Endothelial cell of umbilical vein (primary cell): ENCODE measurements around the gene LGI2. TPM values are rescaled to one million over a fixed set of nuclear protein-coding genes. Genes with fewer than 3 reads are reported as not detected.

ENCODE experiments used
- BruUV-seq: library from RNA; stranded (reverse); fragments of 400-500 nt; replicated peaks from 2 replicates; lab custom pipeline; 2021; lab: Mats Ljungman, UMichigan
- CTCF ChIA-PET: fragments of 300-600, 350-600 bp; sonication (Branson Sonifier 250); formaldehyde crosslinking; loops from one replicate; lab custom pipeline; 2021; ENCODE audit warnings: antibody characterized with exemption, inconsistent platforms; lab: Charles Lee
- POLR2A ChIA-PET: fragments of 300-600, 350-600 bp; sonication (Branson Sonifier 250); formaldehyde crosslinking; loops from one replicate; lab custom pipeline; 2021; ENCODE audit warnings: antibody characterized with exemption, inconsistent platforms; lab: Charles Lee
- DNase-seq: peaks from one replicate; pipeline ENCODE4 v3.0.0-alpha.2; 2011; ENCODE audit warnings: low read depth, low spot score
- FAIRE-seq: peaks from 2 replicates; lab custom pipeline; 2011; peaks lifted over from hg19 to GRCh38; lab: Jason Lieb, UNC
- H2AFZ ChIP-seq: 2 replicates; pipeline ENCODE4 v1.6.0; 2012; ENCODE audit warnings: low read depth, low read length, control low read depth, inconsistent platforms
- H3K27ac ChIP-seq: 2 replicates; pipeline ENCODE4 v1.5.1; 2011; ENCODE audit warnings: low read depth, mild to moderate bottlenecking, control low read depth, low read length, moderate library complexity; ENCODE audit not compliant: insufficient read depth
- H3K27me3 ChIP-seq, 2 experiments: 2 replicates each; pipeline versions ENCODE4 v1.6.0 to v1.6.1; 2011; ENCODE audit warnings: low read length in 2 of 2, mixed read lengths in 1 of 2; ENCODE audit not compliant: control insufficient read depth in 2 of 2, insufficient read depth in 2 of 2
- H3K36me3 ChIP-seq, 2 experiments: 2 replicates in 1 of 2; 3 replicates in 1 of 2; pipeline ENCODE4 v1.5.1; 2011; ENCODE audit warnings: low read length in 2 of 2, mild to moderate bottlenecking in 1 of 2, moderate library complexity in 1 of 2; ENCODE audit not compliant: control insufficient read depth in 2 of 2, insufficient read depth in 2 of 2; ENCODE audit errors: extremely low read depth in 1 of 2
- H3K4me1 ChIP-seq: 3 replicates; pipeline ENCODE4 v1.5.1; 2011; ENCODE audit warnings: mild to moderate bottlenecking, low read length; ENCODE audit not compliant: control insufficient read depth, insufficient read depth; ENCODE audit errors: extremely low read depth
- H3K4me2 ChIP-seq: 2 replicates; pipeline ENCODE4 v1.6.1; 2011; ENCODE audit warnings: low read length, control low read depth, mixed read lengths; ENCODE audit not compliant: insufficient read depth
- H3K4me3 ChIP-seq, 3 experiments: fragments of 200-600 bp in 1 of 3; sonication (generic), shearing (Covaris generic) in 1 of 3; replicated peaks in 1 of 3; 2 replicates each; pipeline ENCODE4 v1.5.1; 2011 to 2016; ENCODE audit warnings: control low read depth in 3 of 3, low read length in 3 of 3, mild to moderate bottlenecking in 2 of 3, inconsistent platforms in 1 of 3, low read depth in 1 of 3, moderate library complexity in 1 of 3; ENCODE audit not compliant: insufficient read depth in 1 of 3
- H3K79me2 ChIP-seq: 2 replicates; pipeline ENCODE4 v1.6.0; 2012; ENCODE audit warnings: low read length, inconsistent platforms; ENCODE audit not compliant: control insufficient read depth, insufficient read depth
- H3K9ac ChIP-seq: replicated peaks from 2 replicates; pipeline ENCODE3; 2011; ENCODE audit warnings: low read length, control low read depth; ENCODE audit not compliant: insufficient read depth; ENCODE audit errors: extremely low read depth
- H3K9me1 ChIP-seq: replicated peaks from 3 replicates; pipeline ENCODE4 v1.6.0; 2011; ENCODE audit warnings: mild to moderate bottlenecking, low read length; ENCODE audit not compliant: control insufficient read depth, insufficient read depth; ENCODE audit errors: extremely low read depth
- H3K9me3 ChIP-seq: replicated peaks from 2 replicates; pipeline ENCODE4 v1.5.1; 2012; ENCODE audit warnings: low read length, inconsistent platforms; ENCODE audit not compliant: control insufficient read depth, insufficient read depth
- H4K20me1 ChIP-seq: replicated peaks from 2 replicates; pipeline ENCODE3; 2011; ENCODE audit warnings: mild to moderate bottlenecking, low read length; ENCODE audit not compliant: control insufficient read depth, insufficient read depth; ENCODE audit errors: extremely low read depth
- EZH2 ChIP-seq: IDR thresholded peaks from 2 replicates; pipeline ENCODE4 v1.6.1; 2012; ENCODE audit warnings: borderline replicate concordance, low read depth, mild to moderate bottlenecking, moderate library complexity, low read length, inconsistent platforms; ENCODE audit not compliant: severe bottlenecking
- FOS ChIP-seq: IDR thresholded peaks from 2 replicates; pipeline ENCODE4 v1.6.1; 2011; ENCODE audit warnings: mild to moderate bottlenecking, low read length, moderate library complexity, borderline replicate concordance; ENCODE audit not compliant: insufficient read depth
- GATA2 ChIP-seq: IDR thresholded peaks from 2 replicates; pipeline ENCODE4 v1.7.0; 2011; ENCODE audit warnings: low read depth, mild to moderate bottlenecking, moderate library complexity, mixed read lengths, low read length; ENCODE audit not compliant: insufficient read length, insufficient read depth
- JUN ChIP-seq: IDR thresholded peaks from 2 replicates; pipeline ENCODE4 v1.6.1; 2011; ENCODE audit warnings: borderline replicate concordance, low read depth; ENCODE audit not compliant: insufficient read length, insufficient read depth
- MAX ChIP-seq: IDR thresholded peaks from 2 replicates; pipeline ENCODE4 v1.6.1; 2011; ENCODE audit not compliant: insufficient read depth, insufficient read length
- MYC ChIP-seq: IDR thresholded peaks from one replicate; pipeline ENCODE4 v1.6.1; 2011; ENCODE audit warnings: mild to moderate bottlenecking, low read depth, low read length
- POLR2A ChIP-seq: IDR thresholded peaks from 2 replicates; pipeline ENCODE4 v1.6.1; 2012; ENCODE audit warnings: low read depth, mild to moderate bottlenecking, control low read depth, low read length
- POLR2AphosphoS5 ChIP-seq: IDR thresholded peaks from 2 replicates; pipeline ENCODE4 v1.6.1; 2012; ENCODE audit warnings: low read depth, mild to moderate bottlenecking, control low read depth, low read length, moderate library complexity; ENCODE audit not compliant: insufficient read depth
- dilution Hi-C: fragments of 300-500 bp; cut with MboI; formaldehyde crosslinking; loops from one replicate; pipeline ENCODE4 v1.15.0; 2019; ENCODE audit warnings: low sequenced_read_pairs; ENCODE audit not compliant: extremely low pct_ligation_motif_present
- intact Hi-C: fragments of 100-400 bp; cut with micrococcal nuclease; formaldehyde crosslinking; loops from one replicate; pipeline ENCODE4 v1.10.0; 2022
- polyA plus RNA-seq, 4 experiments: library from polyadenylated mRNA; depleted of rRNA in 3 of 4; stranded (reverse) in 3 of 4; unstranded in 1 of 4; fragments of >200 nt; gene quantifications; 2 replicates each; pipeline versions ENCODE4 v1.2.1 to v1.2.3, GENCODE V29; 2011 to 2012; ENCODE audit warnings: missing spikeins in 1 of 4
- total RNA-seq: library from RNA; stranded (reverse); gene quantifications from 2 replicates; pipeline ENCODE4 v1.2.3, GENCODE V29; 2021
- TF ChIP-seq, protein P1 (sequence below), 2 donors: IDR thresholded peaks; 1 replicate in 1 of 2; 2 replicates in 1 of 2; pipeline ENCODE4 v1.5.1; 2011; ENCODE audit warnings: low read length in 2 of 2, mild to moderate bottlenecking in 2 of 2, moderate library complexity in 2 of 2, control low read depth in 1 of 2, inconsistent platforms in 1 of 2, low read depth in 1 of 2; ENCODE audit not compliant: insufficient read depth in 1 of 2; ENCODE audit errors: extremely low read depth in 1 of 2

Gene LGI2
- total and polyA plus RNA-seq, 2 donors (not counting 3 experiments of a cell fraction or from before 2014, with no cell fraction given) = not detected

- POLR2A ChIA-PET = no interaction called here
- Histone ChIP-seq H3K27me3 (no peaks in the 10 kb centered on the region), H3K9me1 (no peaks in the 10 kb centered on the region), H3K4me3 (no peak overlapping the region), H3K79me2 (no peaks in the 10 kb centered on the region), H2AFZ (no peak overlapping the region), H3K4me1 (no peaks in the 10 kb centered on the region), H3K9me3 (no peaks in the 10 kb centered on the region), H3K36me3 (no peaks in the 10 kb centered on the region), H3K27ac (no peak overlapping the region), H4K20me1 (no peaks in the 10 kb centered on the region), H3K4me2 (no peak overlapping the region), H3K9ac (no peak overlapping the region)
- TF ChIP-seq POLR2AphosphoS5 = no peak
- TF ChIP-seq MAX = no peak
- TF ChIP-seq FOS = no peak
- TF ChIP-seq POLR2A = no peak
- TF ChIP-seq, protein P1, sequence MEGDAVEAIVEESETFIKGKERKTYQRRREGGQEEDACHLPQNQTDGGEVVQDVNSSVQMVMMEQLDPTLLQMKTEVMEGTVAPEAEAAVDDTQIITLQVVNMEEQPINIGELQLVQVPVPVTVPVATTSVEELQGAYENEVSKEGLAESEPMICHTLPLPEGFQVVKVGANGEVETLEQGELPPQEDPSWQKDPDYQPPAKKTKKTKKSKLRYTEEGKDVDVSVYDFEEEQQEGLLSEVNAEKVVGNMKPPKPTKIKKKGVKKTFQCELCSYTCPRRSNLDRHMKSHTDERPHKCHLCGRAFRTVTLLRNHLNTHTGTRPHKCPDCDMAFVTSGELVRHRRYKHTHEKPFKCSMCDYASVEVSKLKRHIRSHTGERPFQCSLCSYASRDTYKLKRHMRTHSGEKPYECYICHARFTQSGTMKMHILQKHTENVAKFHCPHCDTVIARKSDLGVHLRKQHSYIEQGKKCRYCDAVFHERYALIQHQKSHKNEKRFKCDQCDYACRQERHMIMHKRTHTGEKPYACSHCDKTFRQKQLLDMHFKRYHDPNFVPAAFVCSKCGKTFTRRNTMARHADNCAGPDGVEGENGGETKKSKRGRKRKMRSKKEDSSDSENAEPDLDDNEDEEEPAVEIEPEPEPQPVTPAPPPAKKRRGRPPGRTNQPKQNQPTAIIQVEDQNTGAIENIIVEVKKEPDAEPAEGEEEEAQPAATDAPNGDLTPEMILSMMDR (IDR thresholded peaks at IDR 0.05; ENCODE audit: extremely low read depth in 1 of 2, insufficient read depth in 1 of 2, low read depth in 1 of 2, low read length in 2 of 2) = no peak
- no peak for TF ChIP-seq MYC
- TF ChIP-seq EZH2 = no peak
- TF ChIP-seq GATA2 = no peak
- TF ChIP-seq JUN = no peak
- CTCF ChIA-PET = interaction anchor here (0.5 to 1.8 kb wide), 2 partner anchors 15 to 483 kb away, joined by 3 to 6 read pairs; no protein-coding TSS in a partner anchor
- no TSS peak for BruUV-seq
- intact Hi-C loops (no loop called here), dilution Hi-C loops (no loop called here)
- DNase-seq = no peak
- FAIRE-seq = no peak
Measured at GRCh38 chr4:24965627-24966026, 65.1 kb downstream of the LGI2 start.
